ENCODE results near the gene XRCC3. TPM values are rescaled to one million over a fixed set of nuclear protein-coding genes. Genes with fewer than 3 reads are reported as not detected.

The XRCC3 gene
- total RNA-seq, 1 donor from 2014 or later: 11.3 TPM

GRCh38 chr14:103725739-103726395, 10.6 kb upstream of the XRCC3 start:
- ATAC-seq: no peak

- ATAC-seq: no peak
Observed at GRCh38 chr14:103725001-103725682, 9.9 kb upstream of the XRCC3 start.

GRCh38 chr14:103724116-103724515, 8.9 kb upstream of the XRCC3 start:
- peak; percentile 12 for ATAC-seq

GRCh38 chr14:103723748-103724081, 8.5 kb upstream of the XRCC3 start:
- no peak for ATAC-seq

GRCh38 chr14:103721334-103722120, 6.3 kb upstream of the XRCC3 start:
- ATAC-seq: peak; percentile 70

- ATAC-seq: no peak
Observed at GRCh38 chr14:103719751-103720150, 4.5 kb upstream of the XRCC3 start.

GRCh38 chr14:103718572-103718971, 3.3 kb upstream of the XRCC3 start:
- no peak for ATAC-seq

GRCh38 chr14:103716899-103717411, 1.7 kb upstream of the XRCC3 start:
- ATAC-seq: no peak

- peak; percentile 0 for ATAC-seq
Observed at GRCh38 chr14:103716091-103716801, 995 bp upstream of the XRCC3 start.

GRCh38 chr14:103714063-103714724, 1.1 kb downstream of the XRCC3 start:
- no peak for ATAC-seq

- no peak for ATAC-seq
Observed at GRCh38 chr14:103713304-103714062, 1.8 kb downstream of the XRCC3 start.

- no peak for ATAC-seq
Observed at GRCh38 chr14:103712633-103713247, 2.5 kb downstream of the XRCC3 start.

GRCh38 chr14:103711516-103712431, 3.5 kb downstream of the XRCC3 start:
- ATAC-seq: peak; percentile 60

- peak; percentile 13 for ATAC-seq
Observed at GRCh38 chr14:103710771-103711377, 4.4 kb downstream of the XRCC3 start.

- no peak for ATAC-seq
Observed at GRCh38 chr14:103709814-103710213, 5.4 kb downstream of the XRCC3 start.

GRCh38 chr14:103708750-103709187, 6.5 kb downstream of the XRCC3 start:
- ATAC-seq: no peak

GRCh38 chr14:103707329-103708263, 7.7 kb downstream of the XRCC3 start:
- no peak for ATAC-seq
